GM19328 (cell line): ENCODE data around the gene SEC11A.
"Not testable (repeated sequence)": the region's sequence is repeated elsewhere in the genome, so short reads cannot be mapped to it uniquely, and the experiment has no call there.

Experiments used
- ATAC-seq: cut with Tn5 transposase; IDR thresholded peaks from one replicate; pipeline ENCODE4 v1.9.1; 2021; ENCODE audit warnings: mild to moderate bottlenecking, moderate library complexity; ENCODE audit not compliant: unreplicated experiment

The SEC11A gene

DNA sequence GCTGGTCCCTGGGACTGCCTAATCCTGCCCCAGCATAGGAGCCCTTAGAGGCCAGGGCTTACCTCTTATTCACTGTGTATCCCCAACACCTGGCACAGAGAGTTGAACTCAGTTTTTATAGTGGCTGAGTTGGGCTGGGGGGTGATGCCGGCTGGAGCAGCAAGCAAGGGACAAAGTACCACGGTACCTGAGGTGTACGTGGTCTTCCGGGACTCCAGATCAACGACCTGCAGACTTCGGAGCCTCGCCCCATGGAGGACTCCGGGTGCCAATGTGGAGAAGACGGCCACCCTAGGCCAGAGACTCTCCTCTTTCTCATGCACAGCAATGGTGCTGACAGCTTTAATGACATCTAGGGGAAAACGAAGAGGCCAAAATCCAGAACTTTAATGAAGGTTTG lies 69.9 kb downstream of the SEC11A start:
- no peak for ATAC-seq

DNA sequence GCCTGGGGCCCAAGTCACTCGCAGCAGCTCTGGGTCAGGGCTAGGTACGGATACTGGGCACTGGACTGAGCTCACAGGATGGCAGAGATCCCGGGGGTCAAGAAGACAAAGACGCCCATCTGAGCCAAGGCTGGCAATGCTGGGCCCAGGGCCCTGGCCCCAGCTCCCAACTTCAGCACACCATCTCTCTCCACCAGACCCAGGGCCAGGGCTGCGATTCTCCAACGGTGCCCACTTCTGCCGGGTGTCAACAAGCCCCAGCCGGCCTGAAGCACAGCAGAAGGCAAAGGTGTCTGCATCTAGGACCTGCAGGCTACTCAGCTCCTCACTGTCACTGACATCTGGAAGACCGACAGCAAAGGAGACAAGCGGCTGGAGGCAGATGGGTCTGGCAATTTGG lies 70.4 kb downstream of the SEC11A start:
- ATAC-seq, result no peak

DNA sequence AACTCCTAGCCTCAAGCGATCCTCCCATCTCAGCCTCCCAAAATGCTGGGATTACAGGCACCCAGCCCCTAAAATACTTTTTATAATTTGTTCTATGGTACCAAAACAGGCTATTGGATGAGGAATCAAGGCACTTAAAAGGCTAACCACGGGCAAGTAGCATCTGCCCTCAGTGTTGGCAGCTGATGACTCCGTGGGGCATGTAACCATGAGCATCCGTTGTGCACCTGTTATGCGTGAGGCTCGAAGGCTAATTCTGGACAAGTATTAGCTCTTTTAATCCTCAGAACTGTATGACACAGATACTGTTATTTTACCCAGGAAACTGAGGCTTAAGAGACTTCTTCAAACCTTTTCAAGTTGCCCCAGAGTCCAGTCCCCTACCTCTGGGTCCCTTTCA lies 72.1 kb downstream of the SEC11A start:
- ATAC-seq, result no peak

- not testable (repeated sequence) for ATAC-seq
Measured at GRCh38 chr15:84642640-84643039, 73.3 kb downstream of the SEC11A start.

DNA sequence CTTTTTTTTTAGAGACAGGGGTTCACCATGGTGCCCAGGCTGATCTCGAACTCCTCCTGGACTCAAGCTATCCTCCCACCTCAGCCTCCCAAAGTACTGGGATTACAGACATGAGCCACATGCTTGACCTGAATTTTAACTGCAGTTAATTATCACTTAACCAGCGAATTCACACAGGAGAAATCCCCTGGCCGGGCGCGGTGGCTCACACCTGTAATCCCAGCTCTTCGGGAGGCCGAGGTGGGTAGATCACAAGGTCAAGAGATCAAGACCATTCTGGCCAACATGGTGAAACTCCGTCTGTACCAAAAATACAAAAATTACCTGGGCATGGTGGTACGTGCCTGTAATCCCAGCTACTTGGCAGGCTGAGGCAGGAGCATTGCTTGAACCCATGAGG lies 74.1 kb downstream of the SEC11A start:
- ATAC-seq, result not testable (repeated sequence)

DNA sequence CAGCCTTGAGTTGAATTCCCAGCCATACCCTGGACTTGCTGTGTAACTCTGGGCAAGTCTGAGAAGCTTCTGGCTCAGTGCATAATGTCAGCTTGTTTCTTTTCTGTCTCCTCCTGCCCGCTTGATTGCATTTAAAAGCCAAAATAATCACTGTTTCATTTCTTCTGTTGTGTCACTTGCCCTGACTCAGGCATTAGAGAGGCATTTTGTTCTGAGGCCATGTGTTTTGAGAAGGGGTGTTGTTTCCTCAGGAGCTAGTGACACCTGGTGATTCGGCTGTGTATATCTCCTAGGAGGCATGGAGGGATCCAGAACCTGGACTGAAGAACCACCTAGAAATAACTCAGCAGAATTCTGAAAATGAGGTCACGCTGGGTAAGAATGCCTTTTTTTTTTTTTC lies 77.8 kb downstream of the SEC11A start:
- ATAC-seq, result no peak

GRCh38 chr15:84634228-84634837 lies 81.6 kb downstream of the SEC11A start:
- ATAC-seq, result no peak

DNA sequence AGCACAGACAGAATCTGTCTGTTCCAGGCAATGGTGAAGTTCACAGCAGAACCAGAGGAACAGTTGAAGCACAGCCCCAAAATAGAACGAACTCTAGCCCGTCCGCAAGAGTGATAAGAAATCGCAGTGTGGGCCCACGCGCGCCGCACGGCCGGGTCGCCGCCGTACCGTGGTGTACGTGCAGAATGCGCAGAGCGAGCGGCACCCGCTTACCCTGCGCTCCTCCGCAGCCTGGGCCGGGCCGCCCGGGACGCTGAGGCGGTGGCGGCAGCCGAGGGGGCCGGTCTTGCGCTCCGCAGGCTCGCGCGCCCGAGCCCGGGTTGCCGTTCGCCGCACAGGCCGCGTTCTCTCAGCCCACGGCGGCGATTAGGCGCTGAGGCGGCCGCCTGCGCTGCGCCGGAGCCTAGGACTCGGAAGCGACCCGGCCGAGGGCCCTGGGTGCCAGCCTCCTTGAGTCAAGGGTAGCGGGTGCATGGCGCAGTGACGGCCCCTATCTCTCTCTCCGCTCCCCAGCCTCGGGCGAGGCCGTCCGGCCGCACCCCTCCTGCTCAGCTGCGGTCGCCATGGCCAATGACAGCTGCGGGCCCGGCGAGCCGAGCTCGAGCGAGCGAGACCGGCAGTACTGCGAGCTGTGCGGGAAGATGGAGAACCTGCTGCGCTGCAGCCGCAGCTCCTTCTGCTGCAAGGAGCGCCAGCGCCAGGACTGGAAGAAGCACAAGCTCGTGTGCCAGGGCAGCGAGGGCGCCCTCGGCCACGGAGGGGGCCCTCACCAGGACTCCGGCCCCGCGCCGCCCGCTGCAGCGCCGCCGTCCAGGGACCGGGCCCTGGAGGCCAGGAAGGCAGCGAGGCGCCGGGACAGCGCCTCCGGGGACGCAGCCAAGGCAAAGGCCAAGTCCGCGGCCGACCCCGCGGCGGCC lies 82.4 kb downstream of the SEC11A start:
- peak; percentile 40 for ATAC-seq

DNA sequence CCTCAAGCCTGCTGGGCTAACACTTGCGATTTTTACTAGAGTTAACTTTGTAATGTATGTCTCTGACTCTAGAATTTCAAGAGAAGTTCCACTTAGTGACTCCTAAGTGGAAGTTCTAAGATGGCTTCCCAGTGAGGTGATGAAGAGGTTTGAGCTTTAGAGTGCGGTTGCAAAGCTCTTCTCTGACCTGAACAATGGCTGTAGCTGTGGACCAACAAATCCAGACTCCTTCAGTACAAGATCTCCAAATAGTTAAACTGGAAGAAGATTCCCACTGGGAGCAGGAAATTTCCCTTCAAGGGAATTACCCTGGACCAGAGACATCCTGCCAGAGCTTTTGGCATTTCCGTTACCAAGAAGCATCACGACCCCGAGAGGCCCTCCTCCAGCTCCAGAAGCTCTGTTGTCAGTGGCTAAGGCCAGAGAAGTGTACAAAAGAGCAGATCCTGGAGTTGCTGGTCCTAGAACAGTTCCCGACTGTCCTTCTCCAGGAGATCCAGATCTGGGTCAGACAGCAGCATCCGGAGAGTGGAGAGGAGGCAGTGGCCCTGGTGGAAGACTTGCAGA lies 84.2 kb downstream of the SEC11A start:
- no peak for ATAC-seq

DNA sequence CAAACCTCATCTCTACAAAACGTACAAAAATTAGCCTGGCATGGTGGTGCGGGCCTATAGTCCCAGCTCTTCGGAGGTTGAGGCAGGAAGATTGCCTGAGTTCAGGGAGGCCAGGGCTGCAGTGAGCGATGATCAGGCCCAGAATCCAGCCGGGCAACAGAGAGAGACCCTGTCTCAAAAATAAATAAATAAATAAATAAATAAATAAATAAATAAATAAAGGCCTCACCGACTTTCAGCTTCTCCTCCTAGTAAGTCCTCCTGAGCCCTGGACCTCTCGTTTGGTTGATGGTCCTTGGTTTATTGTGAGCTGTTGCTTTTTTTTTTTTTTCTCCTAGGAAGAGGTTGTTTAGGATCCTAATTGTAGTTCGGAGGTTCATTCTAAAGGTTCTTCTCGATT lies 86.9 kb downstream of the SEC11A start:
- no peak for ATAC-seq

DNA sequence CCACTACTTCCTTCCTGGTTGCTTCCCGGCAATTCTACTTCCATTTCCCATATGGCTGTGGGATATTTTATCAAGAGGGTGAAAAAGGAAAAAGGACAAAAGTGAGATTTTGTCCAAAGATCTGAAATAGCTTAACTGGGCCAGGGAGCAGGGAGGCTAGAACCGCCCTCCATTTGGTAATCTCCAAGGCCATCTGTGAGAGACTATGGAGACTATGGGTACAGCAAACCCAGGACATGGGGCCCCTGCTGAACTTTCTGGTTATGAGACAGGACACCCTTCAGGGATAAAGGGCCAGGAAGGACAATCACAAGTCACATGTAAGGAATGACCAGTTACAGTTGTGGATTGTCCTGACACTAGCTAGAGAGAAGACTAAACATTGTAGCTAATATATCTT lies 90.8 kb downstream of the SEC11A start:
- no peak for ATAC-seq

DNA sequence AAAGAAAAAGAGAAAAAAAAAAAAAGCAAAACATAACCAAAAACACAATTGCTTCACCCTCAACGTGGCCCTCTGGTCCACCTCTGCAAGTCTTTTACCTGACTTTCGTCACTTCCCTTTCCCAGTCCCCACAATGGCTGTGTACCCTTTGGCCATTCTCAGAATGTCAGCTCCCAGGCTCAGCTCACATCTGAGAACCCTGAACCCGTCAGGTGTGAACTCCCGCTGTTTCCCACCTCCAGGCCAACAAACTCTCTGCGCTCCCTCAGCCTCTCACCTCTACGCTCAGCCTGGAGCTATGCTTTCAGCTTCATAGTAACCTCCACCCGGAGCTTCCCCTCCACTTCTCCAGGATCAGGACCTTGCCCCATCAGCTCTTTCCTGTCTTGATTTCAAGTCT lies 91.6 kb downstream of the SEC11A start:
- ATAC-seq, result no peak

DNA sequence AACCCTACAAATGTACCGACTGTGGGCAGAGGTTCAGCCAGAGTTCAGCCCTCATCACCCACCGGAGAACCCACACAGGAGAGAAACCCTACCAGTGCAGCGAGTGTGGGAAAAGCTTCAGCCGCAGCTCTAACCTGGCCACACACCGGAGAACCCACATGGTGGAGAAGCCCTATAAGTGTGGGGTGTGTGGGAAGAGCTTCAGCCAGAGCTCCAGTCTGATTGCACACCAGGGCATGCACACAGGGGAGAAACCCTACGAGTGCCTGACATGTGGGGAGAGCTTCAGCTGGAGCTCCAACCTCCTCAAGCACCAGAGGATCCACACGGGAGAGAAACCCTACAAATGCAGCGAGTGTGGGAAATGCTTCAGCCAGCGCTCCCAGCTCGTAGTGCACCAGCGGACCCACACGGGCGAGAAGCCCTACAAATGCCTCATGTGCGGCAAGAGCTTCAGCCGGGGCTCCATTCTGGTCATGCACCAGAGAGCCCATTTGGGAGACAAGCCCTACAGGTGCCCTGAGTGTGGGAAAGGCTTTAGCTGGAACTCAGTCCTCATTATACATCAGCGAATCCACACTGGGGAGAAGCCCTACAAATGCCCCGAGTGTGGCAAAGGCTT lies 94.5 kb downstream of the SEC11A start:
- no peak for ATAC-seq

DNA sequence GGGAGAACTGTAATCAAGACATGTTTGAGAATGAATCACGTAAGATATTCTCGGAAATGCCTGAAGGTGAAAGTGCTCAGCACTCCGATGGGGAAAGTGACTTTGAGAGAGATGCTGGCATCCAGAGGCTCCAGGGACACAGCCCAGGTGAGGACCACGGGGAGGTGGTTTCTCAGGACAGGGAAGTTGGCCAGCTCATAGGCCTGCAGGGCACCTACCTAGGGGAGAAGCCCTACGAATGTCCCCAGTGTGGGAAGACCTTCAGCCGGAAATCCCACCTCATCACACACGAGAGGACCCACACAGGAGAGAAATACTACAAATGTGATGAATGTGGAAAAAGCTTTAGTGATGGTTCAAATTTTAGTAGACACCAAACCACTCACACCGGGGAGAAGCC lies 95.3 kb downstream of the SEC11A start:
- ATAC-seq, result no peak
